Tibial nerve (tissue), 4 donors: ENCODE measurements around the gene GPATCH3. TPM values are rescaled to one million over a fixed set of nuclear protein-coding genes. Genes with fewer than 3 reads are reported as not detected.

ENCODE experiments used
- DNase-seq, 2 donors: peaks; one replicate each; pipeline ENCODE4 v3.0.0-alpha.2; 2019; ENCODE audit warnings: low spot score in 2 of 2
- H3K27ac ChIP-seq, 4 donors: fragments of 200-600 bp; sonication (generic) in 3 of 4; one replicate each; pipeline ENCODE4 v1.5.1; 2017 to 2019; ENCODE audit warnings: mild to moderate bottlenecking in 1 of 4
- H3K27me3 ChIP-seq, 2 donors: fragments of 200-600 bp; sonication (generic) in 1 of 2; one replicate each; pipeline versions ENCODE4 v1.5.1 to v1.6.0; 2017 to 2019
- H3K36me3 ChIP-seq, 3 donors: fragments of 200-600 bp; sonication (generic); one replicate each; pipeline ENCODE4 v1.5.1; 2018 to 2019
- H3K4me1 ChIP-seq, 4 donors: fragments of 200-600 bp; sonication (generic) in 3 of 4; one replicate each; pipeline ENCODE4 v1.5.1; 2017 to 2019
- H3K4me3 ChIP-seq, 4 donors: fragments of 200-600 bp; sonication (generic) in 3 of 4; one replicate each; pipeline ENCODE4 v1.5.1; 2017 to 2019; ENCODE audit warnings: mild to moderate bottlenecking in 1 of 4, moderate library complexity in 1 of 4
- H3K9me3 ChIP-seq, 4 donors: fragments of 200-600 bp; sonication (generic) in 3 of 4; one replicate each; pipeline ENCODE4 v1.5.1; 2017 to 2019
- CTCF ChIP-seq, 5 experiments: fragments of 200-600 bp in 3 of 5; fragments of 450-650 bp in 2 of 5; sonication (generic) in 3 of 5; IDR thresholded peaks; one replicate each; pipeline ENCODE4 v1.5.1; 2016 to 2019; ENCODE audit warnings: antibody characterized with exemption in 5 of 5, mild to moderate bottlenecking in 3 of 5, moderate library complexity in 2 of 5
- EP300 ChIP-seq, 2 donors: sonication (generic); formaldehyde crosslinking; IDR thresholded peaks; one replicate each; pipeline ENCODE4 v1.6.1; 2017; ENCODE audit warnings: antibody characterized with exemption in 2 of 2, mild to moderate bottlenecking in 1 of 2
- POLR2A ChIP-seq, 2 donors: fragments of 450-650 bp; IDR thresholded peaks; one replicate each; pipeline ENCODE4 v1.6.1; 2017; ENCODE audit warnings: antibody characterized with exemption in 2 of 2, mild to moderate bottlenecking in 2 of 2, moderate library complexity in 2 of 2
- WGBS, 2 donors: methylation state at CpG; one replicate each; pipeline ENCODE4 v1.1.5; 2018; 5-methylcytosine and 5-hydroxymethylcytosine counted together
- total RNA-seq, 4 donors: library from RNA; depleted of rRNA; stranded (reverse); fragments of >200 nt; gene quantifications; one replicate each; pipeline ENCODE4 v1.1.0, GENCODE V29; 2016

Gene GPATCH3
- total RNA-seq, 4 donors from 2014 or later: 7.8 to 26.1 (median 12.5) TPM

DNA sequence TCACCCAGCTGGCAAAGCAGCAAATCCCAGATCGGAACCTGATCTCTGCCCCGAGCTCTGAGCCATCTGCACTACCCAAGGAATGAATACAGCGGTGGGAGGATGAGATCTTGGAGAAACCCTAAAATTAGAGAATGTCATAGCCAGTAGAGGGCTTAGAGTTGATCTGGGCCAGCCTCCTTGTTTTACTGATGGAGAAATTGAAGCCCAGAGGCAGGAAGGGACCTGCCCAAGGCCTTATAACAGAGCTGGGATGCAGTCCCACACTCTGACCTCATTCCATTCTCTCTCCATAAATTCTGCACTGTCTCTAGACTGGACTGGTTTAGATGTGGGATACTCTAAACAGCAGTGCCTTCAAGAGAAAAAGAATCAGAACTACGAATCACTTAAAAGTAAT is 42.1 kb downstream of the GPATCH3 start:
- Histone ChIP-seq H3K9me3 (no peaks in the 10 kb centered on the region), H3K36me3 (peaks cover 0 to 56% (median 0%) of the 10 kb centered on the region in 3 donors), H3K4me1 (peaks cover 0 to 3% (median 0%) of the 10 kb centered on the region in 4 donors), H3K27me3 (no peaks in the 10 kb centered on the region), H3K4me3 (no peak overlapping the region), H3K27ac (no peak overlapping the region)
- 77 to 88% methylated on average over 4 of the region's 4 CpGs for WGBS, 2 donors
- no peak for DNase-seq
- TF ChIP-seq EP300 (IDR thresholded peaks at IDR 0.05): no peak
- no peak for TF ChIP-seq CTCF (IDR thresholded peaks at IDR 0.05)
- no peak for TF ChIP-seq POLR2A (IDR thresholded peaks at IDR 0.05)

GRCh38 chr1:26857473-26858060 is 42.7 kb downstream of the GPATCH3 start:
- Histone ChIP-seq H3K27me3 (no peaks in the 10 kb centered on the region), H3K4me1 (peaks cover 0 to 8% (median 0%) of the 10 kb centered on the region in 4 donors), H3K9me3 (no peaks in the 10 kb centered on the region), H3K36me3 (peaks cover 0 to 62% (median 0%) of the 10 kb centered on the region in 3 donors), H3K27ac (no peak overlapping the region), H3K4me3 (no peak overlapping the region)
- no peak for DNase-seq
- 69 to 71% methylated on average over 8 of the region's 8 CpGs for WGBS, 2 donors
- no peak for TF ChIP-seq CTCF (IDR thresholded peaks at IDR 0.05)
- TF ChIP-seq POLR2A (IDR thresholded peaks at IDR 0.05): no peak
- TF ChIP-seq EP300 (IDR thresholded peaks at IDR 0.05): no peak

- Histone ChIP-seq H3K9me3 (no peaks in the 10 kb centered on the region), H3K4me3 (no peak overlapping the region), H3K27ac (no peak overlapping the region), H3K36me3 (peaks cover 0 to 69% (median 5%) of the 10 kb centered on the region in 3 donors), H3K4me1 (peaks cover 0 to 8% (median 0%) of the 10 kb centered on the region in 4 donors), H3K27me3 (no peaks in the 10 kb centered on the region)
- 74 to 78% methylated on average over 21 of the region's 21 CpGs for WGBS, 2 donors
- no peak for DNase-seq
- TF ChIP-seq EP300 (IDR thresholded peaks at IDR 0.05) (no peak), POLR2A (IDR thresholded peaks at IDR 0.05) (no peak), CTCF (IDR thresholded peaks at IDR 0.05) (no peak)
Measured at GRCh38 chr1:26856604-26857469, 43.4 kb downstream of the GPATCH3 start.

- Histone ChIP-seq H3K9me3 (no peaks in the 10 kb centered on the region), H3K4me3 (no peak overlapping the region), H3K27me3 (no peaks in the 10 kb centered on the region), H3K4me1 (peaks cover 0 to 8% (median 0%) of the 10 kb centered on the region in 4 donors), H3K27ac (no peak overlapping the region), H3K36me3 (peaks cover 4 to 76% (median 7%) of the 10 kb centered on the region in 3 donors)
- DNase-seq: no peak
- TF ChIP-seq EP300 (IDR thresholded peaks at IDR 0.05): no peak
- WGBS, 2 donors: 85 to 91% methylated on average over 11 of the region's 11 CpGs
Measured at GRCh38 chr1:26856181-26856580, 44.1 kb downstream of the GPATCH3 start.

DNA sequence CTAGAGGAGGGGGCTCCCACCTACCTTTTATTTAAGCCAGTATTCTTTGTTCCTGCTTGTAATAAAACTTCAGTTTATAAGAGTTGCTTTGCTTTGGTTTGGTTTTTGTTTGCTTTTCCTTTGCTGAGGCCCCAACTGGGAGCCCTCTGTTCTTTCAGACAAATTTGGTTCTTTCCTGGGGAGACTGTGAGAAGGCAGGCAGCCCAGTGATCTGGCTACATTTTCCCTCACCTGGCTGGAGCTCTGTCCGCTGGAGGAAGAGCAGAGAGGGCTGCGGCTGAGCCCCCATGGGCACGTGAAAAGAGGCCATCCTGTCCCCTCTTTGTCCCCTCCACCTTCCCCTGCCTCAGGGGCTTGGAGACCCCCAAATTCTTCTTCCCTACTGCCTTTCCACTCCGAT is 44.6 kb downstream of the GPATCH3 start:
- TF ChIP-seq POLR2A (IDR thresholded peaks at IDR 0.05) (no peak), CTCF (IDR thresholded peaks at IDR 0.05) (no peak), EP300 (IDR thresholded peaks at IDR 0.05) (no peak)
- 86 to 94% methylated on average over 4 of the region's 4 CpGs for WGBS, 2 donors

More for the DNA sequence above, 44.6 kb downstream of the GPATCH3 start:
- no peaks in the 10 kb centered on the region for H3K27me3 ChIP-seq
- no peaks in the 10 kb centered on the region for H3K9me3 ChIP-seq
- no peak for DNase-seq
- H3K27ac ChIP-seq: no peak overlapping the region
- H3K36me3 ChIP-seq: peaks cover 4 to 81% (median 10%) of the 10 kb centered on the region in 3 donors
- no peak overlapping the region for H3K4me3 ChIP-seq
- peaks cover 0 to 8% (median 0%) of the 10 kb centered on the region in 4 donors for H3K4me1 ChIP-seq
